Keratinocyte (primary cell): ENCODE data around the gene FBXO15. TPM values are rescaled to one million over a fixed set of nuclear protein-coding genes. Genes with fewer than 3 reads are reported as not detected.

ENCODE experiments used
- DNase-seq: peaks from one replicate; pipeline ENCODE4 v3.0.0-alpha.2; 2011; ENCODE audit warnings: low read depth, missing footprints, low spot score
- FAIRE-seq: peaks from 2 replicates; lab custom pipeline; 2011; peaks lifted over from hg19 to GRCh38; lab: Jason Lieb, UNC
- H2AFZ ChIP-seq: 2 replicates; pipeline ENCODE4 v1.6.0; 2012; ENCODE audit warnings: low read length, control low read depth, inconsistent platforms; ENCODE audit not compliant: control insufficient read depth
- H3K27ac ChIP-seq: 2 replicates; pipeline ENCODE4 v1.5.1; 2011; ENCODE audit warnings: low read length; ENCODE audit not compliant: control insufficient read depth, insufficient read depth
- H3K27me3 ChIP-seq: 3 replicates; pipeline ENCODE4 v1.6.0; 2011; ENCODE audit warnings: low read length; ENCODE audit not compliant: control insufficient read depth, insufficient read depth; ENCODE audit errors: extremely low read depth
- H3K36me3 ChIP-seq, 2 experiments: 2 replicates in 1 of 2; 3 replicates in 1 of 2; pipeline ENCODE4 v1.5.1; 2011; ENCODE audit warnings: low read length in 2 of 2, mild to moderate bottlenecking in 1 of 2; ENCODE audit not compliant: control insufficient read depth in 2 of 2, insufficient read depth in 2 of 2; ENCODE audit errors: extremely low read depth in 1 of 2
- H3K4me1 ChIP-seq: 3 replicates; pipeline ENCODE4 v1.5.1; 2011; ENCODE audit warnings: low read length; ENCODE audit not compliant: control insufficient read depth, insufficient read depth; ENCODE audit errors: extremely low read depth
- H3K4me2 ChIP-seq: 3 replicates; pipeline ENCODE4 v1.6.0; 2011; ENCODE audit warnings: low read depth, low read length; ENCODE audit not compliant: control insufficient read depth, insufficient read depth; ENCODE audit errors: extremely low read depth
- H3K4me3 ChIP-seq, 3 experiments: fragments of 200-600 bp in 1 of 3; sonication (generic) in 1 of 3; 2 replicates in 2 of 3; 3 replicates in 1 of 3; pipeline ENCODE4 v1.5.1; 2011 to 2016; ENCODE audit warnings: low read length in 3 of 3, mild to moderate bottlenecking in 3 of 3, control low read depth in 2 of 3, inconsistent platforms in 1 of 3, low read depth in 1 of 3, mixed read lengths in 1 of 3, mixed run types in 1 of 3, moderate library complexity in 1 of 3; ENCODE audit not compliant: control insufficient read depth in 2 of 3, insufficient read depth in 2 of 3; ENCODE audit errors: extremely low read depth in 1 of 3
- H3K79me2 ChIP-seq: 2 replicates; pipeline ENCODE4 v1.6.0; 2012; ENCODE audit warnings: low read length; ENCODE audit not compliant: control insufficient read depth, insufficient read depth
- H3K9ac ChIP-seq: 3 replicates; pipeline ENCODE4 v1.6.0; 2011; ENCODE audit warnings: low read length; ENCODE audit not compliant: control insufficient read depth, insufficient read depth; ENCODE audit errors: extremely low read depth
- H3K9me1 ChIP-seq: 3 replicates; pipeline ENCODE4 v1.6.0; 2011; ENCODE audit warnings: low read length; ENCODE audit not compliant: control insufficient read depth, insufficient read depth; ENCODE audit errors: extremely low read depth
- H3K9me3 ChIP-seq: 2 replicates; pipeline ENCODE4 v1.5.1; 2012; ENCODE audit warnings: low read depth, low read length; ENCODE audit not compliant: control insufficient read depth
- H4K20me1 ChIP-seq: 3 replicates; pipeline ENCODE4 v1.6.0; 2011; ENCODE audit warnings: low read length; ENCODE audit not compliant: control insufficient read depth, insufficient read depth; ENCODE audit errors: extremely low read depth
- CTCF ChIP-seq, 3 experiments: IDR thresholded peaks in 1 of 3; conservative IDR thresholded peaks in 1 of 3; optimal IDR thresholded peaks in 1 of 3; 2 replicates in 2 of 3; 3 replicates in 1 of 3; pipeline versions ENCODE3 to v1.5.1; 2011; ENCODE audit warnings: low read length in 3 of 3, mild to moderate bottlenecking in 3 of 3, moderate library complexity in 2 of 3, control low read depth in 1 of 3, inconsistent platforms in 1 of 3; ENCODE audit not compliant: insufficient read depth in 2 of 3; ENCODE audit errors: extremely low read depth in 1 of 3
- EZH2 ChIP-seq: IDR thresholded peaks from one replicate; pipeline ENCODE4 v1.6.1; 2012; ENCODE audit warnings: inconsistent platforms, mild to moderate bottlenecking, low read length, moderate library complexity
- dilution Hi-C: fragments of 300-500 bp; cut with MboI; formaldehyde crosslinking; loops from one replicate; pipeline ENCODE4 v1.7.0; 2020; ENCODE audit warnings: low sequenced_read_pairs; ENCODE audit not compliant: extremely low pct_ligation_motif_present
- polyA plus RNA-seq, 5 experiments: library from polyadenylated mRNA; depleted of rRNA in 3 of 5; stranded (reverse) in 3 of 5; stranded (forward) in 1 of 5; unstranded in 1 of 5; fragments of >200 nt; gene quantifications; 1 replicate in 1 of 5; 2 replicates in 3 of 5; 3 replicates in 1 of 5; pipeline versions ENCODE4 v1.2.1 to v1.2.3, GENCODE V29; 2011 to 2012; ENCODE audit warnings: missing spikeins in 2 of 5, low read depth in 1 of 5, low replicate concordance in 1 of 5

Gene FBXO15
- polyA plus RNA-seq, 1 donor (not counting 4 experiments of a cell fraction or from before 2014, with no cell fraction given) = 0.26 TPM

GRCh38 chr18:74083557-74083952 lies 64.1 kb downstream of the FBXO15 start:
- no peaks in the 10 kb centered on the region for H3K27me3 ChIP-seq
- no peaks in the 10 kb centered on the region for H3K4me1 ChIP-seq
- no peak for DNase-seq
- no peaks in the 10 kb centered on the region for H3K9me1 ChIP-seq
- H3K36me3 ChIP-seq = no peaks in the 10 kb centered on the region
- no peaks in the 10 kb centered on the region for H4K20me1 ChIP-seq
- no peak overlapping the region for H3K27ac ChIP-seq
- H3K9ac ChIP-seq = no peak overlapping the region
- FAIRE-seq = no peak
- no peaks in the 10 kb centered on the region for H3K9me3 ChIP-seq
- H3K4me3 ChIP-seq = no peak overlapping the region
- no peak overlapping the region for H3K4me2 ChIP-seq
- no peaks in the 10 kb centered on the region for H3K79me2 ChIP-seq
- no peak for TF ChIP-seq CTCF (optimal IDR thresholded peaks at IDR 0.05 in 1 of 3, IDR thresholded peaks at IDR 0.05 in 1 of 3, conservative IDR thresholded peaks at IDR 0.05 in 1 of 3; ENCODE audit: extremely low read depth in 1 of 3, insufficient read depth in 2 of 3, low read length in 3 of 3)
- TF ChIP-seq EZH2 = no peak
- dilution Hi-C loops = no loop called here
- no peak overlapping the region for H2AFZ ChIP-seq

DNA sequence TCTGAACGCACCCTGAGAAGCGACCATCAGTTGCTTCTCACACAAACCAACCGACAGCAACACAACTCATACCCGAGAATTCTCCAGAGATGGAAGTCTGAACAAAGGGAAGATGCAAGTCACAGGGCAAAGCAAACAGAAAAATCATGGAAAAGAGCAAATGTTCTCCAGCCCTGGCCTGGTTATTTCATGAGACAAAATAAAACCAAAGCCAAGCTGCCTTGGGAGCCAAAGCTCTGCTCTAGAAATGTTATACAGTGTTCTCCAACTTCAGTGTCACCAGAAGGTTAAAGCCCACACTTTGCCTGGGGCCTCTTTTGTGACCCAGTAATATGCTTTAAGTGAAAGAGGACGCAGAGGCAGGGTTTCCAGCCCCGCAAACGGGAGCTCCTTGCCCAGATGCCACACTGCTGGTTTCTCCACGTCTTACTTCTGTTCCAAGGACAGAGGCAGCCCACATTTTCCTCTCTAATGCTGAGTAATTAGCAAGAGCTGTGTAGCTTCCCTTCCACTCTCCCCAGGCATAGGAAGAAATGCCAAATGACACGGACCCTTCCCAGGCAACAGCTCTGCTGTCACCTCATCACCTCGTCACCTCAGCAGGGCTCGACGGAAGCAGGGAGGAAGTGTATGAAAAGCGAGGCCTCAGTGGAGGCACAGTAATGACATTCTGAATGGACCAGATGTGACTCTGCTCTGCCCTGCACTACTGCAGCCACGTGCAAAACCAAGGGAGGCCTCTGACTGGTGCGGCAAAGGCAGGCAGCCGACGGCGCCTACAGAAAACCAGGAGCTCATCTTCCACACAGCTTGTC lies 64.7 kb downstream of the FBXO15 start:
- no peak overlapping the region for H3K27ac ChIP-seq
- FAIRE-seq (no peak), DNase-seq (no peak)
- H3K9me1 ChIP-seq = no peaks in the 10 kb centered on the region
- TF ChIP-seq EZH2 = no peak
- no peak for TF ChIP-seq CTCF (optimal IDR thresholded peaks at IDR 0.05 in 1 of 3, IDR thresholded peaks at IDR 0.05 in 1 of 3, conservative IDR thresholded peaks at IDR 0.05 in 1 of 3; ENCODE audit: extremely low read depth in 1 of 3, insufficient read depth in 2 of 3, low read length in 3 of 3)
- no peaks in the 10 kb centered on the region for H3K79me2 ChIP-seq
- no peak overlapping the region for H3K4me2 ChIP-seq
- dilution Hi-C loops = no loop called here
- H2AFZ ChIP-seq = peak overlapping the region; percentile 19
- H4K20me1 ChIP-seq = no peaks in the 10 kb centered on the region
- no peaks in the 10 kb centered on the region for H3K36me3 ChIP-seq
- no peak overlapping the region for H3K4me3 ChIP-seq
- H3K27me3 ChIP-seq = no peaks in the 10 kb centered on the region
- no peak overlapping the region for H3K9ac ChIP-seq
- no peaks in the 10 kb centered on the region for H3K4me1 ChIP-seq
- no peaks in the 10 kb centered on the region for H3K9me3 ChIP-seq
